Measurements from ENCODE around the gene ENTPD8.
"Not testable (repeated sequence)": the region's sequence is repeated elsewhere in the genome, so short reads cannot be mapped to it uniquely, and the experiment has no call there.

The ENTPD8 gene

GRCh38 chr9:137457406-137458193, 16.4 kb upstream of the ENTPD8 start:
- DNase-seq: no peak

- no peak for DNase-seq
Measured at GRCh38 chr9:137456864-137457405, 15.8 kb upstream of the ENTPD8 start.

DNA sequence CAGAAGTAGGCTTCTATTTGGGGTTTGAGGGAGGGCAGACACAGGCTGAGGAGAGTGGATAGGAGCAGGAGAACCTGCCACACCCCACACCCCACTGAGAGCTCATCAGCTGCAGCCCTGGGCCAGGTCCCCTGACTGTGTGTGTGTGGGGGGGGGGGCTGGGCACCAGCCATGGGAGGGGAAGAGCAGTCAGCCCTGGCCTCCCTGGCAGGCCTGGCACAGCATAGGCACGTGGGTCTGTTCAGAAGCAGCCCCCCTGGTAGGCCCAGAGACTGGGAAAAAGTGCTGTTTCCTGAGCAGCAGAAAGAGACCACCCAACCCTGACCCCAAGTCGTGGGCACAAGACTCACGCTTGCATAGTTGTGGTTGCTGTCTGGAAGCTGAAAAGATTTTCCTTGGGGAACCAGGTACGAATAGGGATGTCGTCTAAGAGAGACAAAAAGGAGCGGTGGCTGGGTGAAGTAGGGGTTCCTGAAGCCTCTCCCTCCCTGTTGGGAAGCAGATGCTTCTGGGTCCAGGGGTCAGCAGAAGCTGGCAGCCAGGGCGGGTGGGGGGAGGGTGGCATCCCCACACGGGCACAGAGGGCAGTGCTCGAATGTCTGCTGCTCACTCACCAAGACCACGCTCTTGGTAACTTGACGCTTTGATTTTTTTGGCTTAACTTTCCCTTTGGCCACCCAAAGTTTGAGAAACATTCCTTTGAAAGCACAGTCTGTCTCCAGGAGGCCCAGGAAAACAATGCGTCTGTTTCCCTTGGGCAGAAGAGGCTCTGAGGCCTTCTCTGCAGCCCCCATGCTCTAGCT, 15.1 kb upstream of the ENTPD8 start:
- no peak for DNase-seq

DNA sequence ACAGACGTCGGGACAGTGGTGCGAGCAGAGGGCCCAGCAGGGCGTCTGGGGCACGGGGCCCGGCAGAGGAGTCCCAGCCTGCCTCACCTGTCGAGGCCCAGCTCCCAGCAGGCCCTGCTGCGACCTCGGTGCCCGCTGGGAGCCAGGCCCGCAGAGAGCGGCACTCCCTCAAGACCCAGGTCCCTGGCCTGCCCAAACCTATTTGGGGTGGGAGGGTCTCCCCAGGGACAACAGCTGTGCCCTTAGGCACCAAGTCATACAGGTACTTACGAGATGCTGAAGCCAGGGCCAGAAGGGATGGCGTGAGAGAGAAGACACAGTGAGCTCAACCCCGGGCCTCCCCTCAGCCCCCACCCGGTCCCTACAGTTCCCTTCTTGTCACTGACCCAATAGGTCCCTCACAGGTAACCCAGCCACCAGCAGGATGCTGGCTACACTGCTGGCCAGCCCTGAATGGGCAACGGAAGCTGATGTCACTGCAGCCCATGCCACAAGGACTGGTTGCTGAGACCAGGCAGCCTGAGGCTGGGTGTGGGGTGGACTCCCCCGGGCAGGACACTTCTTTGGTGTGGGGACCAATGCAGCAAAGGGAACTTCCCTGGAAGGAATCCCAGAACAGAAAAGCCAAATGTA, 14.3 kb upstream of the ENTPD8 start:
- DNase-seq: no peak

DNA sequence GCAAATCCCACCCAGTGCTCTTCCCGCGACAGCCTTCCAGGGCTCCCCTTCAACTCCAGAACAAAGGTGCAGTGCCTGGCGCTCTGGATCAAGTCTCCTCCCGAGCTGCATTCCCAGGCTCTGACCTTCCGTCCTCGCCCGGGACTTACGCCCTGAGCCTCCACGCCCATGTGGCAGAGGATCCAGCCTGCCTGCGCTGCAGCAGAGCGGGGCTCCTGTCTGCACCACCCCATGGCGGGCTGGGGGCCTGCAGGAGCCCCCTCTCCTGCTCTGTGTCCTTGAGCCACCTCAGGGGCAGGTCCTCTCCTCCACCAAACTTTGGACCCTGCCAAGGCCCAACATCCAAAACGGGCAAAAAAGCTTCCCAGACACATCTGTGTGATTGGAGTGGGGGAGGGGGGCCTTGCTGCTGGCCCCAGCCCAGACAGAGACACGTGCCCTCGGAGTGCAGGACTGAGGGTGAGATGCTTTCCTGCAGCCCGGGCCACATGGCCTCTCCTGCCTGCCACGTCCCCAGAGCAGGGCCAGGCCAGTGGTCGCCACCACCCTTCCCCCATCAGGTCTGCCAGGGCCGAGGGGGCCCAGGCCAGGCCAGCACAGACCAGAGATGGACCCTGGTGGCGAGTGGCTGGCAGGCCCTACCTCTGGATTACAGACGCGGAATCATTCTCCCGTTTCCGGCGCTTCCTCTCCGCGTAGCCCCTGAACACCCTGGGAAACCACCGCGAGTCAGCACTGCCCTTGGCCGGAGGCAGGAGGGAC, 13.6 kb upstream of the ENTPD8 start:
- DNase-seq: no peak

- DNase-seq: no peak
Measured at GRCh38 chr9:137454145-137454596, 13.0 kb upstream of the ENTPD8 start.

GRCh38 chr9:137453643-137454081, 12.5 kb upstream of the ENTPD8 start:
- no peak for DNase-seq

GRCh38 chr9:137452761-137453642, 11.8 kb upstream of the ENTPD8 start:
- DNase-seq: no peak

GRCh38 chr9:137452006-137452760, 11.0 kb upstream of the ENTPD8 start:
- DNase-seq: no peak

- not testable (repeated sequence) for DNase-seq
Measured at GRCh38 chr9:137451264-137452005, 10.3 kb upstream of the ENTPD8 start.

DNA sequence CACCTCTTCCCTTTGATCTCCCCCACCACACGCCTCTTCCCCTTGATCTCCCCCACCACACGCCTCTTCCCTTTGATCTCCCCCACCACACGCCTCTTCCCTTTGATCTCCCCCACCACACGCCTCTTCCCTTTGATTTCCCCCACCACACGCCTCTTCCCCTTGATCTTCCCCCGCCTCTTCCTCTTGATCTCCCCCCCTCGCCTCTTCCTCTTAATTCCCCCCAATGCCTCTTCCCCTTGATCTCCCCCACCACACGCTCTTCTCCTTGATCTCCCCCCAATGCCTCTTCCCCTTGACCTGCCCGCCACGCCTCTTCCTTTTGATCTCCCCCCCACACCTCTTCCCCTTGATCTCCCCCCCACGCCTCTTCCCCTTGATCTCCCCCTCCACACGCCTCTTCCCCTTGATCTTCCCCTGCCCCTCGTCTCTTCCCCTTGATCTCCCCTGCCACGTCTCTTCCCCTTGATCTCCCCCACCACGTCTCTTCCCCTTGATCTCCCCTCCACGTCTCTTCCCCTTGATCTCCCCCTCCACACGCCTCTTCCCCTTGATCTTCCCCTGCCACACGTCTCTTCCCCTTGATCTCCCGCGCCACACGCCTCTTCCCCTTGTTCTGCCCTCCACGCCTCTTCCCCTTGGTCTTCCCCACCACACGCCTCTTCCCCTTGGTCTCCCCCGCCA, 9.5 kb upstream of the ENTPD8 start:
- not testable (repeated sequence) for DNase-seq

DNA sequence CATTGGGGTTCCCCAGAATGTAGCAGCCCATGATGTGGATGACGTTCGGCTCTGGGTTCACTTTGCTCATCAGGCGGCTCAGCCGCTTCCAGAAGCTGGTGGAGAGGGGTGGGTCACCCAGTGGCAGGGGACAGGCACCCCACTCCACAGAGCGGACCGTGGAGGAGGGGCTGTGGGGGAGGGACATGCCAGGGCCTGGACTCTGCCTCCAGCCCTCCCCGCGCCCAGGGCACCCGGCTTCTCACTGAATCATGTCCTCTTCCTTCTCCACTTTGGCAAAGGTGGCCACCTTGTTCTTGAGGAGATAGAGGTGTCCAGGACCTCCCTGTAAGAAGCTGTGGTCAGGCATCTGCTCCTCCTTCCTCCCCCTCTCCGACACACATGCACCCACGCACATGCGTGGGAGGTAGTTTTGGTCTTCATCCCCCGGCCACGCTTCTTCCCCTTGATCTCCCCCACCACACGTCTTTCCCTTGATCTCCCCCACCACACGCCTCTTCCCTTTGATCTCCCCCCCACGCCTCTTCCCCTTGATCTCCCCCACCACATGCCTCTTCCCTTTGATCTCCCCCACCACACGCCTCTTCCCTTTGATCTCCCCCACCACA, 8.9 kb upstream of the ENTPD8 start:
- DNase-seq: no peak

- no peak for DNase-seq
Measured at GRCh38 chr9:137449081-137449844, 8.1 kb upstream of the ENTPD8 start.

- no peak for DNase-seq
Measured at GRCh38 chr9:137448602-137448962, 7.4 kb upstream of the ENTPD8 start.

DNA sequence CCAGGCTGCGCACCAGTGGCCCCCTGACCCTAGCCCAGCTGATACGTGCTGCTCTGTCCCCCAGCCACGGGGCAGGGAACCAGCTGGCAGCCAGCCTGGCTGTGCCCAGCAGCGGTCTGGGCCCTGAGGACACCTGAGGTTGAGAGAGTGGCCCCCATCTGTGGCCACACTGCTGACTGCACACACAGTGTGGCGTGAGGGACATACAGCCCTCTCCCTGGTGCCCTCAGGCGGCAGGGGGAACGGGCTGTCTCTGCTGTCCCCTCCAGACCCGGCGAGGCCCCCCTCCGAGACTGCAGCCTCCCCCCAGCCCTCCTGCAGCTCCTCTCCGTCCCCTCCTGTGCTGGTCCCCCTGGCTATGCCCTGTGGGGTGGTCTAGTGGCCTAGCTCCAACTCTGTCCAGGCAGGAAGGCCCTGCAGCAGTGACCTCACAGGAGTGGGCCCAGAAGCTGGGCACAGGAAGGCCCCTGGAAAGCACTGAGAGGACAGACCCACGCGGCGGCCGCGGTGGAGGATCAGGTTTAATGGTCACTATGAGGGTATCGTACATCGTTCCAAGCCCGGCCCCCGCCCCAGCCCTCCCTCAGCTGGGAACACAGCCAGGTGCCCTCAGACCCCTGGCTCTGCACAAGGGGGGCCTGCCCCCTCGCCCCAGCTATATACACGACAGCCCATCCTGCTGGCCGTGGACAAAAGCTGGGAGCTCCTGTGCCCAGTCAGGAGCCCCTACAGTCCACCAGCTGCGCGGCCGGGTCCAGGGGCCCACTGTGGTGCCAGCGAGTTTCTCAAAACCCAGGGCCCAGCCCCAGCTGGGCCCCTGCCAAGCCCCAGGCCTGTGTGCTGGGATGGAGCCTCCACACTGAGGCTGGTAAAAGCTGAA, 6.8 kb upstream of the ENTPD8 start:
- DNase-seq: no peak

- DNase-seq: no peak
Measured at GRCh38 chr9:137446851-137447471, 5.8 kb upstream of the ENTPD8 start.
